A549 (cell line): ENCODE results near the gene ARAP3. TPM values are rescaled to one million over a fixed set of nuclear protein-coding genes. Genes with fewer than 3 reads are reported as not detected.

Experiments
- ATOH8 ChIP-seq: fragments of 250-450 bp; sonication (Bioruptor Pico); IDR thresholded peaks from 2 replicates; pipeline ENCODE4 v1.5.0; 2020; ENCODE audit warnings: low read depth, mild to moderate bottlenecking, moderate library complexity
- CBX2 ChIP-seq: fragments of 200-600 bp; sonication (generic); IDR thresholded peaks from 2 replicates; pipeline ENCODE4 v1.6.1; 2016; ENCODE audit warnings: low read depth, mild to moderate bottlenecking, borderline replicate concordance
- CEBPB ChIP-seq, 2 experiments: fragments of >200 bp in 1 of 2; sonication (Bioruptor Twin) in 1 of 2; formaldehyde crosslinking in 1 of 2; IDR thresholded peaks; 2 replicates each; pipeline ENCODE4 v1.6.1; 2012 to 2016
- CTCF ChIP-seq: fragments of >200 bp; sonication (Bioruptor Twin); formaldehyde crosslinking; IDR thresholded peaks from 3 replicates; pipeline ENCODE4 v1.5.1; 2016
- E2F6 ChIP-seq: IDR thresholded peaks from 2 replicates; pipeline ENCODE4 v1.6.1; 2012; ENCODE audit warnings: low read depth, borderline replicate concordance
- EHF ChIP-seq: fragments of 250-450 bp; sonication (Bioruptor Pico); IDR thresholded peaks from 2 replicates; pipeline ENCODE4 v1.5.0; 2020; ENCODE audit warnings: mild to moderate bottlenecking
- ELK1 ChIP-seq: fragments of 150-350 bp; IDR thresholded peaks from 2 replicates; pipeline ENCODE4 v1.6.1; 2014; ENCODE audit warnings: low read depth, mild to moderate bottlenecking, low read length
- EP300 ChIP-seq, 2 experiments: fragments of >200 bp; sonication (Bioruptor Twin); formaldehyde crosslinking; IDR thresholded peaks; 2 replicates in 1 of 2; 3 replicates in 1 of 2; pipeline ENCODE4 v1.6.1; 2016 to 2017
- ESRRA ChIP-seq: fragments of 150-350 bp; IDR thresholded peaks from 2 replicates; pipeline ENCODE4 v1.6.1; 2014; ENCODE audit warnings: mild to moderate bottlenecking, low read length, borderline replicate concordance
- FOSB ChIP-seq: fragments of 250-450 bp; sonication (Bioruptor Pico); IDR thresholded peaks from 2 replicates; pipeline ENCODE4 v1.5.0; 2020; ENCODE audit warnings: mild to moderate bottlenecking, moderate library complexity
- FOSL2 ChIP-seq, 2 experiments: fragments of 450-650 bp in 1 of 2; fragments of >200 bp in 1 of 2; sonication (Bioruptor Twin) in 1 of 2; formaldehyde crosslinking; IDR thresholded peaks; 2 replicates each; pipeline versions ENCODE4 v1.5.0 to v1.6.1; 2016 to 2020; ENCODE audit warnings: mild to moderate bottlenecking in 1 of 2, moderate library complexity in 1 of 2
- GATA3 ChIP-seq: IDR thresholded peaks from 2 replicates; pipeline ENCODE4 v1.6.1; 2012; ENCODE audit warnings: borderline replicate concordance
- HEYL ChIP-seq: fragments of 250-450 bp; sonication (Bioruptor Pico); IDR thresholded peaks from 2 replicates; pipeline ENCODE4 v1.8.0; 2021; ENCODE audit warnings: mild to moderate bottlenecking, moderate library complexity
- HOXB5 ChIP-seq: fragments of 250-450 bp; sonication (Bioruptor Pico); IDR thresholded peaks from 2 replicates; pipeline ENCODE4 v1.5.0; 2020; ENCODE audit warnings: mild to moderate bottlenecking, moderate library complexity
- JUN ChIP-seq, 2 experiments: fragments of >200 bp; sonication (Bioruptor Twin); formaldehyde crosslinking; IDR thresholded peaks; 2 replicates in 1 of 2; 3 replicates in 1 of 2; pipeline ENCODE4 v1.6.1; 2016 to 2017
- JUNB ChIP-seq: fragments of >200 bp; sonication (Bioruptor Twin); formaldehyde crosslinking; IDR thresholded peaks from 2 replicates; pipeline ENCODE4 v1.6.1; 2016
- KDM1A ChIP-seq: fragments of 200-600 bp; sonication (generic); IDR thresholded peaks from 2 replicates; pipeline ENCODE4 v1.6.1; 2016; ENCODE audit warnings: low read depth, mild to moderate bottlenecking
- KDM5A ChIP-seq: fragments of 200-600 bp; sonication (generic); IDR thresholded peaks from 2 replicates; pipeline ENCODE4 v1.6.1; 2016; ENCODE audit warnings: antibody characterized with exemption, mild to moderate bottlenecking
- MAFK ChIP-seq: fragments of 450-650 bp; IDR thresholded peaks from 2 replicates; pipeline ENCODE4 v1.6.1; 2014; ENCODE audit not compliant: partially characterized antibody
- MAX ChIP-seq: IDR thresholded peaks from 2 replicates; pipeline ENCODE4 v1.6.1; 2012
- MAZ ChIP-seq: fragments of 150-350 bp; IDR thresholded peaks from 2 replicates; pipeline ENCODE4 v1.6.1; 2014; ENCODE audit warnings: antibody characterized with exemption, low read depth, low read length, borderline replicate concordance
- MYC ChIP-seq: IDR thresholded peaks from 2 replicates; pipeline ENCODE4 v1.6.1; 2012; ENCODE audit warnings: mild to moderate bottlenecking, inconsistent platforms, low read length, improper control_type of control experiment, borderline replicate concordance
- NFE2L2 ChIP-seq: fragments of 150-350 bp; conservative IDR thresholded peaks from 2 replicates; pipeline ENCODE4 v1.6.1; 2014; ENCODE audit warnings: low read length
- PBX3 ChIP-seq: IDR thresholded peaks from 2 replicates; pipeline ENCODE4 v1.6.1; 2012
- PHF8 ChIP-seq: fragments of 200-600 bp; sonication (generic); IDR thresholded peaks from 2 replicates; pipeline ENCODE4 v1.6.1; 2016; ENCODE audit warnings: low read depth, mild to moderate bottlenecking, antibody characterized with exemption, moderate library complexity, borderline replicate concordance
- POLR2AphosphoS2 ChIP-seq: conservative IDR thresholded peaks from 2 replicates; pipeline ENCODE4 v1.6.1; 2012; ENCODE audit warnings: low read length, improper control_type of control experiment, inconsistent platforms
- RAD21 ChIP-seq, 2 experiments: fragments of >200 bp in 1 of 2; sonication (Bioruptor Twin) in 1 of 2; formaldehyde crosslinking in 1 of 2; IDR thresholded peaks in 1 of 2; conservative IDR thresholded peaks in 1 of 2; 2 replicates in 1 of 2; 3 replicates in 1 of 2; pipeline ENCODE4 v1.6.1; 2012 to 2018; ENCODE audit warnings: inconsistent platforms in 1 of 2
- RARB ChIP-seq: fragments of 250-450 bp; sonication (Bioruptor Pico); IDR thresholded peaks from 2 replicates; pipeline ENCODE4 v1.8.0; 2021; ENCODE audit warnings: mild to moderate bottlenecking, moderate library complexity
- SREBF2 ChIP-seq: fragments of 450-650 bp; IDR thresholded peaks from 2 replicates; pipeline ENCODE4 v1.6.1; 2014; ENCODE audit warnings: mild to moderate bottlenecking, moderate library complexity
- TP53 ChIP-seq: fragments of 250-450 bp; sonication (Bioruptor Pico); IDR thresholded peaks from 2 replicates; pipeline ENCODE4 v1.5.0; 2021; ENCODE audit warnings: mild to moderate bottlenecking, moderate library complexity
- ZC3H11A ChIP-seq: fragments of 450-650 bp; IDR thresholded peaks from 2 replicates; pipeline ENCODE4 v1.6.1; 2014; ENCODE audit warnings: antibody characterized with exemption, mild to moderate bottlenecking
- ZNF302 ChIP-seq: fragments of 250-450 bp; sonication (Bioruptor Pico); IDR thresholded peaks from 2 replicates; pipeline ENCODE4 v1.9.0; 2021; ENCODE audit warnings: inconsistent platforms, mild to moderate bottlenecking, moderate library complexity
- ZSCAN20 ChIP-seq: fragments of 250-450 bp; sonication (Bioruptor Pico); IDR thresholded peaks from 2 replicates; pipeline ENCODE4 v1.8.0; 2022; ENCODE audit warnings: mild to moderate bottlenecking, moderate library complexity
- polyA plus RNA-seq, 4 experiments: library from polyadenylated mRNA; depleted of rRNA in 3 of 4; stranded (reverse); fragments of >200 nt; fragmentation: RNase III in 1 of 4; extraction: RNeasy Plus Mini Kit Qiagen cat#74134 plus additional on column Dnase treatment in 1 of 4; gene quantifications; 2 replicates in 3 of 4; 3 replicates in 1 of 4; pipeline ENCODE4 v1.2.3, GENCODE V29; 2011 to 2017

Gene ARAP3
- polyA plus RNA-seq, 2 of the 4 experiments (the other 2 are of a cell fraction), result 3.0 to 6.6 TPM

- no peak for TF ChIP-seq KDM5A
- no peak for TF ChIP-seq CEBPB (IDR thresholded peaks at IDR 0.05)
- no peak for TF ChIP-seq ATOH8
- TF ChIP-seq NFE2L2, result no peak
- 0 out of 2 replicates have a peak, but pooled peaks have one; percentile 35 for TF ChIP-seq PBX3
- TF ChIP-seq RARB (CRISPR knock-in tag), result no peak
- TF ChIP-seq E2F6, result peak; percentile 91
- peak; percentile 99 for TF ChIP-seq MAX
- no peak for TF ChIP-seq ZC3H11A
- TF ChIP-seq JUNB, result no peak
- TF ChIP-seq FOSB (CRISPR knock-in tag), result no peak
- TF ChIP-seq ZNF302 (CRISPR knock-in tag), result no peak
- TF ChIP-seq KDM1A, result no peak
- TF ChIP-seq SREBF2, result no peak
- no peak for TF ChIP-seq ELK1
- TF ChIP-seq MYC, result peak; percentile 99
- TF ChIP-seq HOXB5 (CRISPR knock-in tag), result no peak
- TF ChIP-seq EP300 (IDR thresholded peaks at IDR 0.05), result no peak; a peak in 1 of 5 replicates
- TF ChIP-seq HEYL (CRISPR knock-in tag), result no peak
- TF ChIP-seq POLR2AphosphoS2, result no peak
- no peak for TF ChIP-seq CBX2
- peak; percentile 97 for TF ChIP-seq CTCF
- peak; percentile 76; the same call in 1 of the 2 replicates for TF ChIP-seq TP53 (CRISPR knock-in tag)
- no peak for TF ChIP-seq EHF (CRISPR knock-in tag)
- peak; percentile 88; the same call in 1 of the 2 replicates for TF ChIP-seq MAZ
- TF ChIP-seq PHF8, result peak; percentile 63; the same call in 1 of the 2 replicates
- TF ChIP-seq ZSCAN20 (CRISPR knock-in tag), result no peak
- TF ChIP-seq FOSL2 (IDR thresholded peaks at IDR 0.05), result no peak
- TF ChIP-seq FOSL2 (CRISPR knock-in tag; IDR thresholded peaks at IDR 0.05), result peak; percentile 41; the same call in 1 of the 2 replicates
- TF ChIP-seq ESRRA, result no peak
- peak in 1 of 2 experiments; percentile 76; a peak in 3 of 5 replicates for TF ChIP-seq JUN (IDR thresholded peaks at IDR 0.05)
- peak; percentile 61; the same call in 1 of the 2 replicates for TF ChIP-seq GATA3
- peak; percentile 76 to 92 for TF ChIP-seq RAD21 (conservative IDR thresholded peaks at IDR 0.05 in 1 of 2, IDR thresholded peaks at IDR 0.05 in 1 of 2)
- TF ChIP-seq MAFK, result no peak
Measured at GRCh38 chr5:141618804-141619554, 63.1 kb downstream of the ARAP3 start, which contains the start of gene DIAPH1 (continued).
